Endothelial cell of umbilical vein (primary cell): ENCODE data around the gene PLXNA4. TPM values are rescaled to one million over a fixed set of nuclear protein-coding genes. Genes with fewer than 3 reads are reported as not detected.

ENCODE experiments used
- BruUV-seq: library from RNA; stranded (reverse); fragments of 400-500 nt; replicated peaks from 2 replicates; lab custom pipeline; 2021; lab: Mats Ljungman, UMichigan
- CTCF ChIA-PET: fragments of 300-600, 350-600 bp; sonication (Branson Sonifier 250); formaldehyde crosslinking; loops from one replicate; lab custom pipeline; 2021; ENCODE audit warnings: antibody characterized with exemption, inconsistent platforms; lab: Charles Lee
- POLR2A ChIA-PET: fragments of 300-600, 350-600 bp; sonication (Branson Sonifier 250); formaldehyde crosslinking; loops from one replicate; lab custom pipeline; 2021; ENCODE audit warnings: antibody characterized with exemption, inconsistent platforms; lab: Charles Lee
- DNase-seq: peaks from one replicate; pipeline ENCODE4 v3.0.0-alpha.2; 2011; ENCODE audit warnings: low read depth, low spot score
- FAIRE-seq: peaks from 2 replicates; lab custom pipeline; 2011; peaks lifted over from hg19 to GRCh38; lab: Jason Lieb, UNC
- H2AFZ ChIP-seq: 2 replicates; pipeline ENCODE4 v1.6.0; 2012; ENCODE audit warnings: low read depth, low read length, control low read depth, inconsistent platforms
- H3K27ac ChIP-seq: 2 replicates; pipeline ENCODE4 v1.5.1; 2011; ENCODE audit warnings: low read depth, mild to moderate bottlenecking, control low read depth, low read length, moderate library complexity; ENCODE audit not compliant: insufficient read depth
- H3K27me3 ChIP-seq, 2 experiments: 2 replicates each; pipeline versions ENCODE4 v1.6.0 to v1.6.1; 2011; ENCODE audit warnings: low read length in 2 of 2, mixed read lengths in 1 of 2; ENCODE audit not compliant: control insufficient read depth in 2 of 2, insufficient read depth in 2 of 2
- H3K36me3 ChIP-seq, 2 experiments: 2 replicates in 1 of 2; 3 replicates in 1 of 2; pipeline ENCODE4 v1.5.1; 2011; ENCODE audit warnings: low read length in 2 of 2, mild to moderate bottlenecking in 1 of 2, moderate library complexity in 1 of 2; ENCODE audit not compliant: control insufficient read depth in 2 of 2, insufficient read depth in 2 of 2; ENCODE audit errors: extremely low read depth in 1 of 2
- H3K4me1 ChIP-seq: 3 replicates; pipeline ENCODE4 v1.5.1; 2011; ENCODE audit warnings: mild to moderate bottlenecking, low read length; ENCODE audit not compliant: control insufficient read depth, insufficient read depth; ENCODE audit errors: extremely low read depth
- H3K4me2 ChIP-seq: 2 replicates; pipeline ENCODE4 v1.6.1; 2011; ENCODE audit warnings: low read length, control low read depth, mixed read lengths; ENCODE audit not compliant: insufficient read depth
- H3K4me3 ChIP-seq, 3 experiments: fragments of 200-600 bp in 1 of 3; sonication (generic), shearing (Covaris generic) in 1 of 3; replicated peaks in 1 of 3; 2 replicates each; pipeline ENCODE4 v1.5.1; 2011 to 2016; ENCODE audit warnings: control low read depth in 3 of 3, low read length in 3 of 3, mild to moderate bottlenecking in 2 of 3, inconsistent platforms in 1 of 3, low read depth in 1 of 3, moderate library complexity in 1 of 3; ENCODE audit not compliant: insufficient read depth in 1 of 3
- H3K79me2 ChIP-seq: 2 replicates; pipeline ENCODE4 v1.6.0; 2012; ENCODE audit warnings: low read length, inconsistent platforms; ENCODE audit not compliant: control insufficient read depth, insufficient read depth
- H3K9ac ChIP-seq: replicated peaks from 2 replicates; pipeline ENCODE3; 2011; ENCODE audit warnings: low read length, control low read depth; ENCODE audit not compliant: insufficient read depth; ENCODE audit errors: extremely low read depth
- H3K9me1 ChIP-seq: replicated peaks from 3 replicates; pipeline ENCODE4 v1.6.0; 2011; ENCODE audit warnings: mild to moderate bottlenecking, low read length; ENCODE audit not compliant: control insufficient read depth, insufficient read depth; ENCODE audit errors: extremely low read depth
- H3K9me3 ChIP-seq: replicated peaks from 2 replicates; pipeline ENCODE4 v1.5.1; 2012; ENCODE audit warnings: low read length, inconsistent platforms; ENCODE audit not compliant: control insufficient read depth, insufficient read depth
- H4K20me1 ChIP-seq: replicated peaks from 2 replicates; pipeline ENCODE3; 2011; ENCODE audit warnings: mild to moderate bottlenecking, low read length; ENCODE audit not compliant: control insufficient read depth, insufficient read depth; ENCODE audit errors: extremely low read depth
- CTCF ChIP-seq, 2 donors: IDR thresholded peaks; 1 replicate in 1 of 2; 2 replicates in 1 of 2; pipeline ENCODE4 v1.5.1; 2011; ENCODE audit warnings: low read length in 2 of 2, mild to moderate bottlenecking in 2 of 2, moderate library complexity in 2 of 2, control low read depth in 1 of 2, inconsistent platforms in 1 of 2, low read depth in 1 of 2; ENCODE audit not compliant: insufficient read depth in 1 of 2; ENCODE audit errors: extremely low read depth in 1 of 2
- EZH2 ChIP-seq: IDR thresholded peaks from 2 replicates; pipeline ENCODE4 v1.6.1; 2012; ENCODE audit warnings: borderline replicate concordance, low read depth, mild to moderate bottlenecking, moderate library complexity, low read length, inconsistent platforms; ENCODE audit not compliant: severe bottlenecking
- GATA2 ChIP-seq: IDR thresholded peaks from 2 replicates; pipeline ENCODE4 v1.7.0; 2011; ENCODE audit warnings: low read depth, mild to moderate bottlenecking, moderate library complexity, mixed read lengths, low read length; ENCODE audit not compliant: insufficient read length, insufficient read depth
- JUN ChIP-seq: IDR thresholded peaks from 2 replicates; pipeline ENCODE4 v1.6.1; 2011; ENCODE audit warnings: borderline replicate concordance, low read depth; ENCODE audit not compliant: insufficient read length, insufficient read depth
- MAX ChIP-seq: IDR thresholded peaks from 2 replicates; pipeline ENCODE4 v1.6.1; 2011; ENCODE audit not compliant: insufficient read depth, insufficient read length
- MYC ChIP-seq: IDR thresholded peaks from one replicate; pipeline ENCODE4 v1.6.1; 2011; ENCODE audit warnings: mild to moderate bottlenecking, low read depth, low read length
- POLR2A ChIP-seq: IDR thresholded peaks from 2 replicates; pipeline ENCODE4 v1.6.1; 2012; ENCODE audit warnings: low read depth, mild to moderate bottlenecking, control low read depth, low read length
- POLR2AphosphoS5 ChIP-seq: IDR thresholded peaks from 2 replicates; pipeline ENCODE4 v1.6.1; 2012; ENCODE audit warnings: low read depth, mild to moderate bottlenecking, control low read depth, low read length, moderate library complexity; ENCODE audit not compliant: insufficient read depth
- dilution Hi-C: fragments of 300-500 bp; cut with MboI; formaldehyde crosslinking; loops from one replicate; pipeline ENCODE4 v1.15.0; 2019; ENCODE audit warnings: low sequenced_read_pairs; ENCODE audit not compliant: extremely low pct_ligation_motif_present
- intact Hi-C: fragments of 100-400 bp; cut with micrococcal nuclease; formaldehyde crosslinking; loops from one replicate; pipeline ENCODE4 v1.10.0; 2022
- polyA plus RNA-seq, 4 experiments: library from polyadenylated mRNA; depleted of rRNA in 3 of 4; stranded (reverse) in 3 of 4; unstranded in 1 of 4; fragments of >200 nt; gene quantifications; 2 replicates each; pipeline versions ENCODE4 v1.2.1 to v1.2.3, GENCODE V29; 2011 to 2012; ENCODE audit warnings: missing spikeins in 1 of 4
- total RNA-seq: library from RNA; stranded (reverse); gene quantifications from 2 replicates; pipeline ENCODE4 v1.2.3, GENCODE V29; 2021

The PLXNA4 gene
- total and polyA plus RNA-seq, 2 donors (not counting 3 experiments of a cell fraction or from before 2014, with no cell fraction given), result 12.1 to 20.4 TPM

GRCh38 chr7:132075515-132075914 is 500.8 kb downstream of the PLXNA4 start:
- dilution Hi-C loops (no loop called here), intact Hi-C loops (no loop called here)
- H3K9ac ChIP-seq, result no peak overlapping the region
- no peaks in the 10 kb centered on the region for H4K20me1 ChIP-seq
- FAIRE-seq (no peak), DNase-seq (no peak)
- H3K27me3 ChIP-seq, result peaks cover 12 to 20% of the 10 kb centered on the region in 2 experiments
- CTCF ChIA-PET, result interaction anchor here (0.6 to 1.4 kb wide), 2 partner anchors 14 to 24 kb away, joined by 3 read pairs; no protein-coding TSS in a partner anchor
- no peaks in the 10 kb centered on the region for H3K4me1 ChIP-seq
- H3K9me3 ChIP-seq, result no peaks in the 10 kb centered on the region
- no peak overlapping the region for H2AFZ ChIP-seq
- POLR2A ChIA-PET, result no interaction called here
- TF ChIP-seq JUN (no peak), MYC (no peak), MAX (no peak)
- BruUV-seq, result no TSS peak
- no peaks in the 10 kb centered on the region for H3K36me3 ChIP-seq
- H3K79me2 ChIP-seq, result no peaks in the 10 kb centered on the region
- H3K4me2 ChIP-seq, result no peak overlapping the region
- H3K27ac ChIP-seq, result no peak overlapping the region
- no peaks in the 10 kb centered on the region for H3K9me1 ChIP-seq
- H3K4me3 ChIP-seq, result no peak overlapping the region

- no peaks in the 10 kb centered on the region for H3K9me1 ChIP-seq
- CTCF ChIA-PET, result no interaction called here
- intact Hi-C loops, result no loop called here
Observed at GRCh38 chr7:132073920-132074589, 502.2 kb downstream of the PLXNA4 start.

More at GRCh38 chr7:132073920-132074589, 502.2 kb downstream of the PLXNA4 start:
- DNase-seq (no peak), FAIRE-seq (no peak)
- no peaks in the 10 kb centered on the region for H3K79me2 ChIP-seq
- H3K4me2 ChIP-seq, result no peak overlapping the region
- POLR2A ChIA-PET, result no interaction called here
- no peak for TF ChIP-seq MYC
- TF ChIP-seq POLR2AphosphoS5, result no peak
- no peak for TF ChIP-seq GATA2
- TF ChIP-seq CTCF (IDR thresholded peaks at IDR 0.05; ENCODE audit: extremely low read depth in 1 of 2, insufficient read depth in 1 of 2, low read depth in 1 of 2, low read length in 2 of 2), result no peak
- no peak for TF ChIP-seq MAX
- no peak for TF ChIP-seq POLR2A
- no peak for TF ChIP-seq EZH2
- no peaks in the 10 kb centered on the region for H4K20me1 ChIP-seq
- peaks cover 7 to 15% of the 10 kb centered on the region in 2 experiments for H3K27me3 ChIP-seq
- no peaks in the 10 kb centered on the region for H3K9me3 ChIP-seq
- no peak overlapping the region for H3K9ac ChIP-seq
- H3K4me1 ChIP-seq, result no peaks in the 10 kb centered on the region
- no peak overlapping the region for H3K4me3 ChIP-seq
- H3K27ac ChIP-seq, result no peak overlapping the region
- dilution Hi-C loops, result no loop called here
- no peaks in the 10 kb centered on the region for H3K36me3 ChIP-seq
- BruUV-seq, result no TSS peak
- H2AFZ ChIP-seq, result no peak overlapping the region
